ENCODE results near the gene XRCC1. TPM values are rescaled to one million over a fixed set of nuclear protein-coding genes. Genes with fewer than 3 reads are reported as not detected.
A peak's percentile ranks its signal among the peaks of the same experiment; 100 is the strongest.
"Not testable (repeated sequence)": the region's sequence is repeated elsewhere in the genome, so short reads cannot be mapped to it uniquely, and the experiment has no call there.

The XRCC1 gene
- total and polyA plus RNA-seq, 4 experiments from 2014 or later = 16.3 to 41.0 (median 31.2) TPM

- Mint-ChIP-seq H3K4me1 (peaks cover 4 to 18% (median 13%) of the 10 kb centered on the region in 4 donors), H3K4me3 (no peak overlapping the region), H3K27ac (peak overlapping the region in 4 of 7 donors; percentile 41 to 59 (median 54)), H3K27me3 (no peaks in the 10 kb centered on the region), H3K36me3 (peaks cover 29 to 46% of the 10 kb centered on the region in 2 donors), H3K9me3 (no peaks in the 10 kb centered on the region)
- ChIA-PET POLR2A (ENCODE audit: partially characterized antibody) (no interaction called here), CTCF (ENCODE audit: partially characterized antibody) (no interaction called here)
- no peak for DNase-seq
- H3K27me3 ChIP-seq (ENCODE audit: insufficient read depth, low read length) = no peaks in the 10 kb centered on the region
- intact Hi-C loops (cut with micrococcal nuclease) = no loop called here
- no peaks in the 10 kb centered on the region for H3K4me1 ChIP-seq (ENCODE audit: insufficient read depth, low read length)
- H3K9me3 ChIP-seq (ENCODE audit: control insufficient read depth in 1 of 2, low read length in 2 of 2) = no peaks in the 10 kb centered on the region
- no peak overlapping the region for H3K4me3 ChIP-seq (ENCODE audit: low read length in 2 of 2)
- H3K27ac ChIP-seq (ENCODE audit: low read depth, low read length) = no peak overlapping the region
- peaks cover 11% of the 10 kb centered on the region for H3K36me3 ChIP-seq (ENCODE audit: insufficient read depth, low read length)
Observed at GRCh38 chr19:43609872-43610271, 34.5 kb upstream of the XRCC1 start.

- H3K9me3 Mint-ChIP-seq = no peaks in the 10 kb centered on the region
- DNase-seq = no peak
- H3K27me3 Mint-ChIP-seq = no peaks in the 10 kb centered on the region
- peak overlapping the region in 4 of 7 donors; percentile 23 to 84 (median 53) for H3K27ac Mint-ChIP-seq
- POLR2A ChIA-PET (ENCODE audit: partially characterized antibody) = no interaction called here
- Histone ChIP-seq H3K36me3 (ENCODE audit: insufficient read depth, low read length) (peaks cover under 1% of the 10 kb centered on the region), H3K4me1 (ENCODE audit: insufficient read depth, low read length) (no peaks in the 10 kb centered on the region), H3K9me3 (ENCODE audit: control insufficient read depth in 1 of 2, low read length in 2 of 2) (no peaks in the 10 kb centered on the region), H3K27ac (ENCODE audit: low read depth, low read length) (no peak overlapping the region), H3K4me3 (ENCODE audit: low read length in 2 of 2) (no peak overlapping the region), H3K27me3 (ENCODE audit: insufficient read depth, low read length) (no peaks in the 10 kb centered on the region)
- intact Hi-C loops (cut with micrococcal nuclease) = no loop called here
- no peak overlapping the region for H3K4me3 Mint-ChIP-seq
- CTCF ChIA-PET (ENCODE audit: partially characterized antibody) = interaction anchor here (1.0 to 1.5 kb wide), 2 partner anchors 10 to 12 kb away, joined by 3 to 4 read pairs; partner anchors contain the start of gene IRGQ
- peaks cover 4 to 15% (median 6%) of the 10 kb centered on the region in 4 donors for H3K4me1 Mint-ChIP-seq
- peaks cover 14 to 34% of the 10 kb centered on the region in 2 donors for H3K36me3 Mint-ChIP-seq
Observed at GRCh38 chr19:43607238-43608205, 32.2 kb upstream of the XRCC1 start.

GRCh38 chr19:43606569-43607229 is 31.4 kb upstream of the XRCC1 start:
- POLR2A ChIA-PET (ENCODE audit: partially characterized antibody) = interaction anchor here (0.5 kb wide), 1 partner anchor 9 kb away, joined by 3 read pairs; no protein-coding TSS in a partner anchor

GRCh38 chr19:43605875-43606568 is 30.7 kb upstream of the XRCC1 start:
- DNase-seq = no peak
- H3K27me3 Mint-ChIP-seq = no peaks in the 10 kb centered on the region
- Histone ChIP-seq H3K27me3 (ENCODE audit: insufficient read depth, low read length) (no peaks in the 10 kb centered on the region), H3K4me1 (ENCODE audit: insufficient read depth, low read length) (no peaks in the 10 kb centered on the region), H3K4me3 (ENCODE audit: low read length in 2 of 2) (no peak overlapping the region), H3K27ac (ENCODE audit: low read depth, low read length) (no peak overlapping the region), H3K36me3 (ENCODE audit: insufficient read depth, low read length) (no peaks in the 10 kb centered on the region), H3K9me3 (ENCODE audit: control insufficient read depth in 1 of 2, low read length in 2 of 2) (no peaks in the 10 kb centered on the region)
- H3K36me3 Mint-ChIP-seq = peaks cover 6 to 35% of the 10 kb centered on the region in 2 donors
- ChIA-PET CTCF (ENCODE audit: partially characterized antibody) (interaction anchor here (1.0 to 2.0 kb wide), 4 partner anchors 9 to 51 kb away, joined by 3 to 6 read pairs (median 4); partner anchors contain the start of gene IRGQ), POLR2A (ENCODE audit: partially characterized antibody) (interaction anchor here (0.5 to 0.7 kb wide), 3 partner anchors 10 to 41 kb away, joined by 3 to 6 read pairs (median 3); partner anchors contain the start of genes IRGQ and ZNF576)
- no peak overlapping the region for H3K4me3 Mint-ChIP-seq
- peak overlapping the region in 1 of 7 donors; percentile 25 for H3K27ac Mint-ChIP-seq
- H3K4me1 Mint-ChIP-seq = peaks cover 0 to 6% (median 1%) of the 10 kb centered on the region in 4 donors
- intact Hi-C loops (cut with micrococcal nuclease) = no loop called here
- no peaks in the 10 kb centered on the region for H3K9me3 Mint-ChIP-seq

More at GRCh38 chr19:43606569-43607229, 31.4 kb upstream of the XRCC1 start:
- no peak for DNase-seq
- H3K36me3 Mint-ChIP-seq = peaks cover 8 to 32% of the 10 kb centered on the region in 2 donors
- H3K27ac Mint-ChIP-seq = peak overlapping the region in 2 of 7 donors; percentile 5 to 51
- H3K36me3 ChIP-seq (ENCODE audit: insufficient read depth, low read length) = no peaks in the 10 kb centered on the region
- no peaks in the 10 kb centered on the region for H3K4me1 ChIP-seq (ENCODE audit: insufficient read depth, low read length)
- CTCF ChIA-PET (ENCODE audit: partially characterized antibody) = interaction anchor here (0.6 to 2.0 kb wide), 5 partner anchors 9 to 52 kb away, joined by 3 to 6 read pairs (median 4); partner anchors contain the start of gene IRGQ
- H3K9me3 ChIP-seq (ENCODE audit: control insufficient read depth in 1 of 2, low read length in 2 of 2) = no peaks in the 10 kb centered on the region
- H3K27me3 ChIP-seq (ENCODE audit: insufficient read depth, low read length) = no peaks in the 10 kb centered on the region
- H3K9me3 Mint-ChIP-seq = no peaks in the 10 kb centered on the region
- H3K27me3 Mint-ChIP-seq = no peaks in the 10 kb centered on the region
- peaks cover 0 to 10% (median 1%) of the 10 kb centered on the region in 4 donors for H3K4me1 Mint-ChIP-seq
- no peak overlapping the region for H3K27ac ChIP-seq (ENCODE audit: low read depth, low read length)
- no peak overlapping the region for H3K4me3 ChIP-seq (ENCODE audit: low read length in 2 of 2)
- intact Hi-C loops (cut with micrococcal nuclease) = no loop called here
- no peak overlapping the region for H3K4me3 Mint-ChIP-seq

GRCh38 chr19:43600326-43600725 is 25.0 kb upstream of the XRCC1 start:
- Histone ChIP-seq H3K36me3 (ENCODE audit: insufficient read depth, low read length) (peaks cover 19% of the 10 kb centered on the region), H3K4me1 (ENCODE audit: insufficient read depth, low read length) (peaks cover 18% of the 10 kb centered on the region)
- H3K27ac ChIP-seq (ENCODE audit: low read depth, low read length); H3K4me3 Mint-ChIP-seq; intact Hi-C loops (cut with micrococcal nuclease); H3K4me3 ChIP-seq (ENCODE audit: low read length in 2 of 2); H3K9me3 ChIP-seq (ENCODE audit: control insufficient read depth in 1 of 2, low read length in 2 of 2); H3K27me3 ChIP-seq (ENCODE audit: insufficient read depth, low read length); H3K9me3 Mint-ChIP-seq; DNase-seq; H3K27me3 Mint-ChIP-seq: not testable (repeated sequence)
- CTCF ChIA-PET (ENCODE audit: partially characterized antibody) = interaction anchor here (0.8 to 2.5 kb wide), 4 partner anchors 26 to 52 kb away, joined by 3 to 9 read pairs (median 4); no protein-coding TSS in a partner anchor
- Mint-ChIP-seq H3K36me3 (peaks cover 0 to 50% of the 10 kb centered on the region in 2 donors), H3K4me1 (peaks cover 17 to 35% (median 25%) of the 10 kb centered on the region in 4 donors), H3K27ac (peak overlapping the region in 2 of 7 donors; percentile 35 to 36)
- POLR2A ChIA-PET (ENCODE audit: partially characterized antibody) = interaction anchor here (1.1 kb wide), 1 partner anchor 26 kb away, joined by 6 read pairs; the partner anchor contains the start of genes PINLYP and XRCC1

GRCh38 chr19:43599635-43600295 is 24.4 kb upstream of the XRCC1 start:
- peaks cover 0 to 50% of the 10 kb centered on the region in 2 donors for H3K36me3 Mint-ChIP-seq
- no peaks in the 10 kb centered on the region for H3K9me3 Mint-ChIP-seq
- intact Hi-C loops (cut with micrococcal nuclease) = loop anchor here (5.0 kb wide), 1 partner anchor 137 kb away; no protein-coding TSS in a partner anchor
- no peak for DNase-seq
- peak overlapping the region in 4 of 7 donors; percentile 36 to 100 (median 52) for H3K27ac Mint-ChIP-seq
- Histone ChIP-seq H3K27me3 (ENCODE audit: insufficient read depth, low read length) (no peaks in the 10 kb centered on the region), H3K27ac (ENCODE audit: low read depth, low read length) (no peak overlapping the region), H3K9me3 (ENCODE audit: control insufficient read depth in 1 of 2, low read length in 2 of 2) (no peaks in the 10 kb centered on the region), H3K4me1 (ENCODE audit: insufficient read depth, low read length) (peaks cover 18% of the 10 kb centered on the region), H3K36me3 (ENCODE audit: insufficient read depth, low read length) (peaks cover 19% of the 10 kb centered on the region), H3K4me3 (ENCODE audit: low read length in 2 of 2) (no peak overlapping the region)
- no peaks in the 10 kb centered on the region for H3K27me3 Mint-ChIP-seq
- peak overlapping the region in 1 of 8 donors; percentile 15 for H3K4me3 Mint-ChIP-seq
- ChIA-PET CTCF (ENCODE audit: partially characterized antibody) (interaction anchor here (0.8 to 2.5 kb wide), 4 partner anchors 26 to 53 kb away, joined by 3 to 9 read pairs (median 4); no protein-coding TSS in a partner anchor), POLR2A (ENCODE audit: partially characterized antibody) (interaction anchor here (0.9 to 1.1 kb wide), 2 partner anchors 16 to 25 kb away, joined by 3 to 6 read pairs; partner anchors contain the start of genes PINLYP and XRCC1)
- H3K4me1 Mint-ChIP-seq = peaks cover 17 to 38% (median 28%) of the 10 kb centered on the region in 4 donors

Measured in CD4-positive, alpha-beta memory T cell (primary cell).